ENCODE results near the gene EHD2. TPM values are rescaled to one million over a fixed set of nuclear protein-coding genes. Genes with fewer than 3 reads are reported as not detected.
"Not testable (repeated sequence)": the region's sequence is repeated elsewhere in the genome, so short reads cannot be mapped to it uniquely, and the experiment has no call there.

Gene EHD2
- polyA plus RNA-seq, 1 donor (not counting 4 experiments of a cell fraction or from before 2014, with no cell fraction given): 23.7 TPM

- Histone ChIP-seq H3K36me3 (ENCODE audit: control insufficient read depth in 2 of 2, extremely low read depth in 1 of 2, insufficient read depth in 2 of 2, low read length in 2 of 2) (no peaks in the 10 kb centered on the region), H2AFZ (ENCODE audit: control insufficient read depth, low read length) (no peak overlapping the region), H3K79me2 (ENCODE audit: control insufficient read depth, insufficient read depth, low read length) (no peaks in the 10 kb centered on the region), H3K27me3 (ENCODE audit: control insufficient read depth, extremely low read depth, insufficient read depth, low read length) (no peaks in the 10 kb centered on the region), H3K9me1 (ENCODE audit: control insufficient read depth, extremely low read depth, insufficient read depth, low read length) (no peaks in the 10 kb centered on the region), H3K4me3 (ENCODE audit: control insufficient read depth in 2 of 3, extremely low read depth in 1 of 3, insufficient read depth in 2 of 3, low read depth in 1 of 3, low read length in 3 of 3) (no peak overlapping the region), H4K20me1 (ENCODE audit: control insufficient read depth, extremely low read depth, insufficient read depth, low read length) (no peaks in the 10 kb centered on the region), H3K9ac (ENCODE audit: control insufficient read depth, extremely low read depth, insufficient read depth, low read length) (no peak overlapping the region), H3K9me3 (ENCODE audit: control insufficient read depth, low read depth, low read length) (no peaks in the 10 kb centered on the region), H3K4me1 (ENCODE audit: control insufficient read depth, extremely low read depth, insufficient read depth, low read length) (no peaks in the 10 kb centered on the region), H3K4me2 (ENCODE audit: control insufficient read depth, extremely low read depth, insufficient read depth, low read depth, low read length) (no peak overlapping the region), H3K27ac (ENCODE audit: control insufficient read depth, insufficient read depth, low read length) (no peak overlapping the region)
- TF ChIP-seq CTCF (optimal IDR thresholded peaks at IDR 0.05 in 1 of 3, IDR thresholded peaks at IDR 0.05 in 1 of 3, conservative IDR thresholded peaks at IDR 0.05 in 1 of 3; ENCODE audit: extremely low read depth in 1 of 3, insufficient read depth in 2 of 3, low read length in 3 of 3) (peak in 2 of 3 experiments; percentile 23 to 24), EZH2 (IDR thresholded peaks at IDR 0.05; ENCODE audit: low read length) (no peak)
- no peak for FAIRE-seq
- no peak for DNase-seq (ENCODE audit: low read depth, low spot score)
- dilution Hi-C loops (cut with MboI; ENCODE audit: extremely low pct_ligation_motif_present, low sequenced_read_pairs): no loop called here
These were observed 55.4 kb downstream of the EHD2 start for GRCh38 chr19:47768604-47769003.

- Histone ChIP-seq H3K9me1 (ENCODE audit: control insufficient read depth, extremely low read depth, insufficient read depth, low read length) (no peaks in the 10 kb centered on the region), H3K4me2 (ENCODE audit: control insufficient read depth, extremely low read depth, insufficient read depth, low read depth, low read length) (no peak overlapping the region), H3K79me2 (ENCODE audit: control insufficient read depth, insufficient read depth, low read length) (no peaks in the 10 kb centered on the region), H3K36me3 (ENCODE audit: control insufficient read depth in 2 of 2, extremely low read depth in 1 of 2, insufficient read depth in 2 of 2, low read length in 2 of 2) (no peaks in the 10 kb centered on the region), H3K27ac (ENCODE audit: control insufficient read depth, insufficient read depth, low read length) (no peak overlapping the region), H4K20me1 (ENCODE audit: control insufficient read depth, extremely low read depth, insufficient read depth, low read length) (no peaks in the 10 kb centered on the region), H3K27me3 (ENCODE audit: control insufficient read depth, extremely low read depth, insufficient read depth, low read length) (no peaks in the 10 kb centered on the region), H3K4me1 (ENCODE audit: control insufficient read depth, extremely low read depth, insufficient read depth, low read length) (no peaks in the 10 kb centered on the region), H3K9me3 (ENCODE audit: control insufficient read depth, low read depth, low read length) (no peaks in the 10 kb centered on the region), H3K9ac (ENCODE audit: control insufficient read depth, extremely low read depth, insufficient read depth, low read length) (no peak overlapping the region), H2AFZ (ENCODE audit: control insufficient read depth, low read length) (no peak overlapping the region), H3K4me3 (ENCODE audit: control insufficient read depth in 2 of 3, extremely low read depth in 1 of 3, insufficient read depth in 2 of 3, low read depth in 1 of 3, low read length in 3 of 3) (no peak overlapping the region)
- no peak for TF ChIP-seq EZH2 (IDR thresholded peaks at IDR 0.05; ENCODE audit: low read length)
- TF ChIP-seq CTCF (optimal IDR thresholded peaks at IDR 0.05 in 1 of 3, IDR thresholded peaks at IDR 0.05 in 1 of 3, conservative IDR thresholded peaks at IDR 0.05 in 1 of 3; ENCODE audit: extremely low read depth in 1 of 3, insufficient read depth in 2 of 3, low read length in 3 of 3): no peak
- FAIRE-seq (no peak), DNase-seq (ENCODE audit: low read depth, low spot score) (no peak)
- dilution Hi-C loops (cut with MboI; ENCODE audit: extremely low pct_ligation_motif_present, low sequenced_read_pairs): no loop called here
These were observed 56.3 kb downstream of the EHD2 start for GRCh38 chr19:47769534-47769933.

- H3K9me1 ChIP-seq (ENCODE audit: control insufficient read depth, extremely low read depth, insufficient read depth, low read length); H3K36me3 ChIP-seq (ENCODE audit: control insufficient read depth in 2 of 2, extremely low read depth in 1 of 2, insufficient read depth in 2 of 2, low read length in 2 of 2); H3K9me3 ChIP-seq (ENCODE audit: control insufficient read depth, low read depth, low read length); H3K27ac ChIP-seq (ENCODE audit: control insufficient read depth, insufficient read depth, low read length); H2AFZ ChIP-seq (ENCODE audit: control insufficient read depth, low read length); H3K9ac ChIP-seq (ENCODE audit: control insufficient read depth, extremely low read depth, insufficient read depth, low read length); dilution Hi-C loops (cut with MboI; ENCODE audit: extremely low pct_ligation_motif_present, low sequenced_read_pairs); DNase-seq (ENCODE audit: low read depth, low spot score); H3K4me2 ChIP-seq (ENCODE audit: control insufficient read depth, extremely low read depth, insufficient read depth, low read depth, low read length); H4K20me1 ChIP-seq (ENCODE audit: control insufficient read depth, extremely low read depth, insufficient read depth, low read length); H3K27me3 ChIP-seq (ENCODE audit: control insufficient read depth, extremely low read depth, insufficient read depth, low read length); H3K79me2 ChIP-seq (ENCODE audit: control insufficient read depth, insufficient read depth, low read length); H3K4me1 ChIP-seq (ENCODE audit: control insufficient read depth, extremely low read depth, insufficient read depth, low read length); H3K4me3 ChIP-seq (ENCODE audit: control insufficient read depth in 2 of 3, extremely low read depth in 1 of 3, insufficient read depth in 2 of 3, low read depth in 1 of 3, low read length in 3 of 3); FAIRE-seq: not testable (repeated sequence)
These were observed 58.1 kb downstream of the EHD2 start for GRCh38 chr19:47771291-47771690.
